NCI-H345 (cell line): ENCODE results near the gene CRACDL.
A peak's percentile ranks its signal among the peaks of the same experiment; 100 is the strongest.

Experiments used
- DNase-seq: peaks from one replicate; lab custom pipeline; 2025; lab: John Stamatoyannopoulos, UW

CRACDL gene

DNA sequence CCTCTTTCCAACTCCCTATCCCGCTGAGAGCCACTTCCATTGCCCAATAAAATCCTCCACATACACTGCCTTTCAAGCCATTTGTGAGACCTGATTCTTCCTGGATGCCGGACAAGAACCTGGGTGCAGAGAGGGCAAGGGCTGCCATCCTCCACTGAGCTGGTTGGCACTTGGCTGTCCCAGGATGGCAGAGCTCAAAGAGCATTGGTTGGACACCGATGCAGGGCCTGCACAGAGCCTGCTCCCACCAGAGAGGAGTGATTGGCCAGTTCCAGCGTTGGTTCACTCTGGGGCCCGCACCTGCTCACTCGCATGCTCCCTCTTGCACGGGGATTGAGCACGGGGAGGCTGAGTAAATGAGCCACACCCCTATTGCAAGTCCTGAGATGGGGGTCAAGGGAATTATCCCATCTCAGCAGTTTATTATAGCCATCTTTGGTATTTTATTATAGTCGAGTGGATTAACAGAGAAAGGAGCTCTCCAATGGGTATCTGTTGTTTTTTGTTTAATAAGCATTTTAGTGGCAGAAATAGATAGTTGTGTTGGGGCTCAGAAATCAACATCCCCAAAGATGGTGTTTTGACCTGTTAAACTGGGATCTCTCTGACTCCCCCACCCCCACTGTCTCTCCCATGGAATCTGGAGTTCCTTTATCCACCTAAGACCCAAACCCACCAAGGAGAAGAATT lies 185.3 kb downstream of the CRACDL start:
- DNase-seq = no peak

DNA sequence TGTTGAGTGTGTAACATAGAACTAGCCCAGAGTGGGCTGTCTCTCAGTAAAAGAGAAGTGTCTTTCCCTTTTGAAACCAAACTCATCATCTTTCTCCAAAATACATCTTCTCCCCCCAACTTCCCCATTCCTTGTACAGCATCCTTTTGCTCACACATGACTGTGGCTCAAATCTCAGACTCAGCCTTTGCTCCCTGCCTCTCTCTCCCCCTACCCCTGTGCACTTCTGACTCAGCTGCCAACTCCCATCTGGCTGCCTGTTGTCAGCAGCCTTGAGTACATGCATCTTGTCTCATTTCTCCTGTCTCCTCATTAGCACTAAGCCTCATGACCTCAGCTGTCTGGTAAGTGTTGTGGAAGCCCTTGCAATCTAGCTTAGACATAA lies 187.0 kb downstream of the CRACDL start:
- no peak for DNase-seq

DNA sequence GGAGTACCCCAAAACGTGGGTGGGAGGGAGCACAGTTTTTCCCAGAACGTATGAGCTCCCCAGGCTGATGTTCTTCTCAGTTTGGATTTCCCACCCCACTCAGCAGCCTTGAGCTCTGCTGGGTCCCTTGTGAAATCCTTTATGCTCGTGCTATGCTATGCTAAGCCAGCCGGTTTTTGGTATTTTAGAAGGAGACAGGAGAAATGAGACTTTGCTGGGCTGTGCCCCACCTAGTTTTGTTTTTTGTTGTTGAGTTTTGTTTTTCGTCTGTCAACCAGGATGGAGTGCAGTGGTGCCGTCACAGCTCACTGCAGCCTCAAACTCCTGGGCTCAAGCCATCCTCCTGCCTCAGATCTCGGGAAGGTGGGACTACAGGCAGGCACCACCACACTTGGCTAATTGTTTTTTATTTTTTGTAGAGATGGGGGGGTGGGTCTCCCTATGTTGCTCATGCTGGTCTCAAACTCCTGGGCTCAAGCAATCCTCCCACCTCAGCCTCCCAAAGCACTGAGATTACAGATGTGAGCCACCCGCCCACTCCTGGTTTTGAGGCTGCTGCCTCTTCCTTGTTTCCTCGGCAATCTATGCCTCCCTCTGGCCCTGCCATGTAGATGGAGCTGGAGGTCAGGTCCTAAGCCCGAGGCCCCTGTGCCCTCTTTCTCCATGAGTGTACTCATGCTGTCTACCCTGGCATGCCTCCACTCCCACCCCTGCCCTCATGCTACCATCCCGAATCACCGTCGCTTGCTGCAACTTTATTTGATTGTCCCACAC lies 187.5 kb downstream of the CRACDL start:
- no peak for DNase-seq

DNA sequence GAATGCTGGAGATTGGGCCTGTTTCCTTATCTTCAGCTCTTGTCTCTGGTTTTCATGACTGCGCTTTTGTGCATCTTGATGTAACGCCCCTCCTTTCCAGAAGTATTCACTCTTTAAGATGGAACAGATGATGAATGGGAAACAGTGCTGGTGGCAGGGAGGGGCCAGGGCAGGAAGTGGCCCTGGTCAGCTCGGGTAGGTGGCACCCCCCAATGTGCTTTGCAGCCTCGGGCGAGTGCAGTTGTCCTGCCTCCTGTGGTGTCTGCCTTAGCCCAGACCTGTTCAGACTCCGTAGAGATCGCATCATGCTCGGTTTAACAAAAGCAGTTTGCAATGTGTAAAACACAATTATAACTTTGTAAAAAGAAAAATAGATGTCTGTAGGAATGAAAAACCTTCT lies 188.1 kb downstream of the CRACDL start:
- DNase-seq = peak; percentile 14

DNA sequence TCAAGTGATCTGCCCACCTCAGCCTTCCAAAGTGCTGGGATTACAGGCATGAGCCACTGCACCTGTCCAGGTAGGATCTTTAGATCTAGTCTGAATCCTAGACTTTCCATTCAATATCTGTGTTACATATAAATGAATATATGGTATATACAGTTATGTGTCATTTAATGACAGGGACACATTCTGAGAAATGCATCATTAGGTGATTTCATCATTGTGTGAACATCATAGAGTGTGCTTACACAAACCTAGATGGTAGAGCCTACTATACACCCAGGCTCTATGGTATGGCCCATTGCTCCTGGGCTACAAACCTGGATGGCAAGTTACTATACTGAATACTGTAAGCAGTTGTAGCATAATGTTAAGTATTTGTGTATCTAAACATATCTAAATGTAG lies 189.6 kb downstream of the CRACDL start:
- no peak for DNase-seq

DNA sequence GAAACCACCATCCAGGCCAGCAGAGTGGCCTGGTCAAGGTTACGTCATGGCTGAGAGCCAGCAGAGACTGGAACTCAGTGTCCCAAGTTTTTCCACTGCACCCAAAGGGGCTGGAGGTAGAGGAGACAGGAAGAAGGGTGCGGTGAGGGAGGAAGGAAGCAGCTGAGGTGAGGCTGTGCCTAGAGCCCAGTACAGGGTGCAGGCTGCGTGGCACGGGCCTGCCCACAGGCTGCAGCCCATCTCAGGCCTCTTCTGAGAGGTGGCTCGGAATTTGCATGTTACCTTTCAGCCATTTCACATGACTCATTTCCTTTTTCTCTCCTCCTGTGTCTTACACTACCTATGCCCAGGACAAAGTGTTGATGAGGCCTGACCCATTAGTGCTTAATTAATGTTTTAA lies 191.4 kb downstream of the CRACDL start:
- no peak for DNase-seq
